OCI-M2 (cell line): ENCODE measurements around the gene CDX1.

ENCODE experiments used
- DNase-seq: peaks from one replicate; lab custom pipeline; 2025; ENCODE audit not compliant: unreplicated experiment; lab: John Stamatoyannopoulos, UW

CDX1 gene

GRCh38 chr5:150161242-150162141 is 5.1 kb upstream of the CDX1 start:
- peak; percentile 43 for DNase-seq

GRCh38 chr5:150162142-150162513 is 4.5 kb upstream of the CDX1 start:
- DNase-seq, result no peak

- no peak for DNase-seq
Observed at GRCh38 chr5:150163035-150163434, 3.5 kb upstream of the CDX1 start.

GRCh38 chr5:150163547-150164059 is 3.0 kb upstream of the CDX1 start:
- no peak for DNase-seq

GRCh38 chr5:150164211-150164980 is 2.2 kb upstream of the CDX1 start:
- no peak for DNase-seq

- no peak for DNase-seq
Observed at GRCh38 chr5:150166037-150166649, 435 bp upstream of the CDX1 start.

GRCh38 chr5:150167512-150167850 is 903 bp downstream of the CDX1 start:
- DNase-seq, result no peak

GRCh38 chr5:150167908-150168307 is 1.3 kb downstream of the CDX1 start:
- DNase-seq, result no peak

GRCh38 chr5:150168864-150169263 is 2.3 kb downstream of the CDX1 start:
- DNase-seq, result no peak

- DNase-seq, result no peak
Observed at GRCh38 chr5:150172145-150172544, 5.6 kb downstream of the CDX1 start.

GRCh38 chr5:150172556-150172955 is 6.0 kb downstream of the CDX1 start:
- no peak for DNase-seq

- no peak for DNase-seq
Observed at GRCh38 chr5:150173161-150173560, 6.6 kb downstream of the CDX1 start.

- DNase-seq, result no peak
Observed at GRCh38 chr5:150174285-150174684, 7.7 kb downstream of the CDX1 start.

GRCh38 chr5:150175076-150175475 is 8.5 kb downstream of the CDX1 start:
- DNase-seq, result no peak

- DNase-seq, result no peak
Observed at GRCh38 chr5:150175536-150175935, 9.0 kb downstream of the CDX1 start.

- no peak for DNase-seq
Observed at GRCh38 chr5:150176745-150177477, 10.3 kb downstream of the CDX1 start.

GRCh38 chr5:150177721-150178120 is 11.1 kb downstream of the CDX1 start:
- DNase-seq, result no peak

GRCh38 chr5:150178262-150178661 is 11.7 kb downstream of the CDX1 start:
- DNase-seq, result no peak

- no peak for DNase-seq
Observed at GRCh38 chr5:150179019-150179620, 12.5 kb downstream of the CDX1 start.

GRCh38 chr5:150180241-150181026 is 13.9 kb downstream of the CDX1 start:
- no peak for DNase-seq
